A549 treated with Hydrocortisone at 1 μM for 4 hours (cell line): ENCODE measurements around the gene STARD4. TPM values are rescaled to one million over a fixed set of nuclear protein-coding genes. Genes with fewer than 3 reads are reported as not detected.

Experiments used
- total RNA-seq: library from RNA; stranded (reverse); fragments of 200-300 nt; extraction: Qiagen RNA extraction; gene quantifications from 5 replicates; pipeline ENCODE4 v1.2.3, GENCODE V29; 2022

Gene STARD4
- 3.4 to 6.4 TPM (median 3.8 TPM) in 5 replicates for total RNA-seq

GRCh38 chr5:111512375-111513130, at the start of gene STARD4:
STARD4 (minus strand) TSS chr5:111512535; CDS start chr5:111507433, 5,102 bp downstream.

Other genes with a start within 250 kb of the STARD4 start
- gene NREP, start 244.7 kb upstream of the STARD4 start, total RNA-seq = 1.9 to 3.7 TPM (median 3.3 TPM) in 5 replicates